CD8-positive, alpha-beta memory T cell (primary cell): ENCODE measurements around the gene MAT2A. TPM values are rescaled to one million over a fixed set of nuclear protein-coding genes. Genes with fewer than 3 reads are reported as not detected.
"Not testable (repeated sequence)": the region's sequence is repeated elsewhere in the genome, so short reads cannot be mapped to it uniquely, and the experiment has no call there.

ENCODE experiments used
- CTCF ChIA-PET: fragments of 350-600 bp; sonication (Branson Sonifier 250); formaldehyde crosslinking; loops from one replicate; lab custom pipeline; 2021; ENCODE audit warnings: antibody characterized with exemption; lab: Charles Lee
- POLR2A ChIA-PET: fragments of 350-600 bp; sonication (Branson Sonifier 250); formaldehyde crosslinking; loops from one replicate; lab custom pipeline; 2021; ENCODE audit warnings: antibody characterized with exemption; lab: Charles Lee
- DNase-seq, 5 donors: peaks; one replicate each; pipeline versions ENCODE4 v3.0.0 to v3.0.0-alpha.2; 2020 to 2022; ENCODE audit warnings: mixed read lengths in 1 of 5
- H3K27ac ChIP-seq: one replicate; pipeline ENCODE4 v1.7.0; 2013; ENCODE audit warnings: low read depth, mild to moderate bottlenecking, low read length, moderate library complexity
- H3K27me3 ChIP-seq: 2 replicates; pipeline ENCODE4 v1.7.0; 2013; ENCODE audit warnings: low read length, mild to moderate bottlenecking; ENCODE audit not compliant: insufficient read depth, poor library complexity, severe bottlenecking
- H3K36me3 ChIP-seq: 2 replicates; pipeline ENCODE4 v1.7.0; 2013; ENCODE audit warnings: mild to moderate bottlenecking, low read length, moderate library complexity; ENCODE audit not compliant: insufficient read depth
- H3K4me1 ChIP-seq: 2 replicates; pipeline ENCODE4 v1.7.0; 2013; ENCODE audit warnings: mild to moderate bottlenecking, low read length, moderate library complexity; ENCODE audit not compliant: insufficient read depth
- H3K4me3 ChIP-seq: 2 replicates; pipeline ENCODE4 v1.7.0; 2013; ENCODE audit warnings: mild to moderate bottlenecking, low read length
- H3K9me3 ChIP-seq: 2 replicates; pipeline ENCODE4 v1.7.0; 2013; ENCODE audit warnings: mild to moderate bottlenecking, low read length
- H3K27ac Mint-ChIP-seq, 8 donors: one replicate each; pipeline ENCODE4 v1.8.0; 2020 to 2021; ENCODE audit warnings: mixed read lengths in 8 of 8, mild to moderate bottlenecking in 6 of 8, inconsistent platforms in 3 of 8, moderate library complexity in 3 of 8
- H3K27me3 Mint-ChIP-seq, 2 donors: one replicate each; pipeline ENCODE4 v1.8.0; 2020 to 2021; ENCODE audit warnings: mixed read lengths in 2 of 2, mild to moderate bottlenecking in 1 of 2, moderate library complexity in 1 of 2
- H3K36me3 Mint-ChIP-seq, 3 donors: one replicate each; pipeline ENCODE4 v1.8.0; 2020 to 2021; ENCODE audit warnings: mixed read lengths in 3 of 3, inconsistent platforms in 1 of 3, mild to moderate bottlenecking in 1 of 3
- H3K4me1 Mint-ChIP-seq, 3 donors: one replicate each; pipeline ENCODE4 v1.8.0; 2020 to 2021; ENCODE audit warnings: mixed read lengths in 3 of 3, inconsistent platforms in 1 of 3, mild to moderate bottlenecking in 1 of 3
- H3K4me3 Mint-ChIP-seq, 7 donors: one replicate each; pipeline ENCODE4 v1.8.0; 2020 to 2021; ENCODE audit warnings: mixed read lengths in 7 of 7, mild to moderate bottlenecking in 6 of 7, moderate library complexity in 4 of 7, inconsistent platforms in 2 of 7
- H3K9me3 Mint-ChIP-seq, 5 donors: one replicate each; pipeline ENCODE4 v1.8.0; 2020 to 2022; ENCODE audit warnings: mixed read lengths in 5 of 5, mild to moderate bottlenecking in 3 of 5, moderate library complexity in 2 of 5, inconsistent platforms in 1 of 5
- polyA plus RNA-seq: library from polyadenylated mRNA; unstranded; fragments of 300-500 nt; fragmentation: Illumina TruSeq; gene quantifications from one replicate; pipeline ENCODE4 v1.2.3, GENCODE V29; 2021
- total RNA-seq, 2 experiments: library from RNA; stranded (reverse); gene quantifications; one replicate each; pipeline ENCODE4 v1.2.3, GENCODE V29; 2021

The MAT2A gene
- total and polyA plus RNA-seq, 3 experiments from 2014 or later = 121 to 376 (median 371) TPM

DNA sequence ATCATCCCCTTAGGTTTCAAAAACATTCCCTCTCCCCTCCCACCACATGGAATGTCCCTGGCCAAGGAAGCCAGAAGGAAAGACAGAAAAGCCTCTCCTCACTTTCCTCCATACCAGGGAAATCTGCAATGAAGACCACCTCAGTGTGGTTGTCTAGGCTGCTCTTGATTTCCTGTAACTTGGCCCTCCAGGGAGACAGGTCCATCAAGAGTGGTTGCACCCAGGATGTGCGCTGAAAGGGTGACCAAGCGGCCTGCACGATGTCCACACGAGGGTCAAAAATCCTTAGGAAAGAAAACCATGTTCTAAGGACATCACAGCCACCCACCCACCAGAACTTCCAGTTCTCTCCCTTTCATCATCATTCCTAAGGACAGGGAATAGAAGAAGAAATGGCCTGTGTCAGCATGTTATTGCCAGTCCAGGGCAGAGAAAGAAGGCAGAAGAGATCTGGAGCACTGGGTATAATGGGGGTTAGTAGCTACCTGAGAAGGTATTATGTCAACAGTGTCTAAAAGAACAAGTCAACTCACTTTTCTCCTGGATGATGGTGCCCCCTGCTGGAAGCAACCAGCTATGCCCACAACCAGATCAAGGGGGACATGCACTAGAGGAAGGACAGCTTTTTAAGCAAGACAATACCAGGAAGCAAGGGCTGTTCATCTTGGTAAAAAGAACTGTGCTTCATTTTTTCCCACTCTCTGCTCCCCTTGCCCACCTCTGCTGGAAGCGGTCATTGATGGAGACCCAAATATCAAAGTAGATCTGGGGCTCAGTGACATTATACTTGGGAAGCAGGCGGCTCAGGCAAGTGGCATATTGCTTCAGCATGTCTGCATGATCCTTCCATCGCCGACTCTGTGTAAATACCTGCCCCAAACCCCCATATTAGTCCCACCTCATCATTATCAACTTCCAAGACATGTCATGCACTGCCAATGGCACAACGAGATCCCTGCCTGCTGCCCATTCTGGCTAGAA lies 13.0 kb downstream of the MAT2A start:
- Histone ChIP-seq H3K4me3 (no peak overlapping the region), H3K4me1 (no peaks in the 10 kb centered on the region), H3K27me3 (no peaks in the 10 kb centered on the region), H3K27ac (no peak overlapping the region), H3K9me3 (no peaks in the 10 kb centered on the region), H3K36me3 (peaks cover 33% of the 10 kb centered on the region)
- Mint-ChIP-seq H3K36me3 (peaks cover 0 to 86% (median 12%) of the 10 kb centered on the region in 3 donors), H3K27ac (peak overlapping the region in 5 of 8 donors; percentile 11 to 61 (median 23)), H3K27me3 (no peaks in the 10 kb centered on the region), H3K4me3 (peak overlapping the region in 1 of 7 donors; percentile 1), H3K4me1 (peaks cover 3 to 6% (median 5%) of the 10 kb centered on the region in 3 donors), H3K9me3 (no peaks in the 10 kb centered on the region)
- POLR2A ChIA-PET = interaction anchor here (0.6 to 4.3 kb wide), 6 partner anchors 9 to 204 kb away, joined by 4 to 24 read pairs (median 6); partner anchors contain the start of genes ELMOD3, GGCX, MAT2A and RETSAT
- peak; percentile 79 to 91 (median 84) for DNase-seq
- CTCF ChIA-PET = interaction anchor here (0.6 to 14.9 kb wide), 31 partner anchors 9 to 286 kb away, joined by 3 to 327 read pairs (median 4); partner anchors contain the start of genes C2orf68, ELMOD3, GGCX and MAT2A

DNA sequence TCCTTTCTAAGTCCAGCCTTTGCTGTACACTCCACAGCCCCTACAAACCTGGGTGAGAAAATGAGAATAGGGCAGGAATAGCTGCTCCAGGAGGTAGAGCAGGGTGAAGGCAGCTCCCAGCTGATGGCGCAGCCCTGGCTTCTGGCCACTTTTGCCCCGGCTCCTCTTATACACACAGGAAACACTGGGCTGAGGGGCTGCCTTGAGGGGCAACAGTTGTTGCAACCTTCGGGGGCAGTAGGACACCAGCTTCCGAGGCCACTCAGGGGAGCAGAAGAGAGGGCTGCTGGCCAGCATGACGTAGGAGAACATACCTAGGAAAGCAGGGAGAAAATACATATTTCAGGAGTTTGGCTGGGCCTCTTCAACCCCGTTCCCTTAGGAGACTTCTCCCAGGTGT lies 14.2 kb downstream of the MAT2A start:
- DNase-seq = no peak
- peaks cover 5 to 6% (median 6%) of the 10 kb centered on the region in 3 donors for H3K4me1 Mint-ChIP-seq
- no peaks in the 10 kb centered on the region for H3K9me3 Mint-ChIP-seq
- Histone ChIP-seq H3K27me3 (no peaks in the 10 kb centered on the region), H3K36me3 (peaks cover 33% of the 10 kb centered on the region), H3K9me3 (no peaks in the 10 kb centered on the region), H3K4me3 (no peak overlapping the region), H3K4me1 (no peaks in the 10 kb centered on the region), H3K27ac (no peak overlapping the region)
- H3K36me3 Mint-ChIP-seq = peaks cover 0 to 89% (median 16%) of the 10 kb centered on the region in 3 donors
- CTCF ChIA-PET = interaction anchor here (0.8 to 14.9 kb wide), 4 partner anchors 112 to 145 kb away, joined by 3 to 327 read pairs (median 8); partner anchors contain the start of gene SH2D6
- H3K4me3 Mint-ChIP-seq = no peak overlapping the region
- H3K27me3 Mint-ChIP-seq = no peaks in the 10 kb centered on the region
- POLR2A ChIA-PET = interaction anchor here (4.3 kb wide), 1 partner anchor 133 kb away, joined by 24 read pairs; the partner anchor contains the start of gene SH2D6
- no peak overlapping the region for H3K27ac Mint-ChIP-seq

DNA sequence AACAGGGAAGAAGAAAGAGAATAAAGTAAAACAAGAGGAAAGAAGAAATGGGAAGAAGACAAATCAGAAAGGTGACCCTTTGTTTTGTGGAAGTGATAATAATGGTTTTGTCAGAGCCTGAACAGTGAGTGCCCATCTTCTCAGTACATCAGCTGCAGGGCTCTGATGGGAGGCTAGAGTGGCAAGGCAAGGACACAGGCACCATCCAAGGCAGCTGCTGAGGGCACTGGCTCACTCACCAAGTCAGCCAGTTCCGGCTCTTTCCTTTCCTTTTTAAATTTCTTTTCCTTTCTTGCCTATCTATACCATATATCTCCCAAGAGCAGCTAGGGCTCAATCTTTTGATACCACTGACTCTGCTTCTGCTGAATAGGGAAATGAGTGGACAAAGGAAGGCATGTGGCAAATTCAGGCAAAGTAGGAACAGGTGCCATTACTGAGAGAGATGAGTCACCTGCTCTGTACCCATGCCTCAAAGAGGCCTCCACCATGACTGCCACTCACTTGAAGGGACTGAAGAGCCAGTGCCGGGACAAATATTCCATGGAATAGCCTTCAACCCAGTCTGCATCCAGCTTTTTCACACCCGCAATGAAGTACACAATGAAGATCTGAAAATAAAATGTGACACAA lies 16.1 kb downstream of the MAT2A start:
- no peaks in the 10 kb centered on the region for H3K27me3 ChIP-seq
- Mint-ChIP-seq H3K4me1 (peaks cover 18 to 19% (median 19%) of the 10 kb centered on the region in 3 donors), H3K4me3 (no peak overlapping the region), H3K27ac (peak overlapping the region in 1 of 8 donors; percentile 33), H3K27me3 (no peaks in the 10 kb centered on the region), H3K9me3 (no peaks in the 10 kb centered on the region), H3K36me3 (peaks cover 0 to 81% (median 14%) of the 10 kb centered on the region in 3 donors)
- peaks cover 3% of the 10 kb centered on the region for H3K4me1 ChIP-seq
- CTCF ChIA-PET = interaction anchor here (1.2 to 14.9 kb wide), 3 partner anchors 17 to 138 kb away, joined by 3 to 327 read pairs (median 3); partner anchors contain the start of genes MAT2A and SH2D6
- POLR2A ChIA-PET = interaction anchor here (4.3 kb wide), 1 partner anchor 135 kb away, joined by 24 read pairs; the partner anchor contains the start of gene SH2D6
- peaks cover 30% of the 10 kb centered on the region for H3K36me3 ChIP-seq
- no peaks in the 10 kb centered on the region for H3K9me3 ChIP-seq
- no peak overlapping the region for H3K4me3 ChIP-seq
- no peak overlapping the region for H3K27ac ChIP-seq
- DNase-seq = no peak

DNA sequence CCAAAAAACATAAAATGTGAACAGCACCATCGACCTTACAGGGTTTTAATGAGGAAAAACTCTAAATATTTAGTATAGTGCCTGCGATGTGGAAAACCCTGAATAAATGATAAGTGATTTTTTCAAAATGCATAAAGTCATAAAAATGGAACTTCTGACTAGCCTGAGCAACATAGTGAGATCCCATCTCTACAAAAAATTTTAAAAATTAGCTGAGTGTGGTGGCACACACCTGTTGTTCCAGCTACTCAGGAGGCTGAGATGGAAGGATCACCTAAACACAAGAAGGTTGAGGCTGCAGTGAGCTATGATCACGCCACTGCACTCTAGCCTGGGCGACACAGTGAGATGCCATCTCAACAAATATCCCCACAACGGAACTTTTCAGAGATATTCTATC lies 18.2 kb downstream of the MAT2A start:
- Histone ChIP-seq H3K4me3 (no peak overlapping the region), H3K27ac (no peak overlapping the region), H3K36me3 (peaks cover 12% of the 10 kb centered on the region), H3K27me3 (no peaks in the 10 kb centered on the region), H3K9me3 (no peaks in the 10 kb centered on the region), H3K4me1 (peaks cover 12% of the 10 kb centered on the region)
- ChIA-PET CTCF (interaction anchor here (1.7 to 14.9 kb wide), 2 partner anchors 140 to 169 kb away, joined by 6 to 327 read pairs; partner anchors contain the start of gene SH2D6), POLR2A (no interaction called here)
- Mint-ChIP-seq H3K27ac (no peak overlapping the region), H3K36me3 (peaks cover 0 to 67% (median 11%) of the 10 kb centered on the region in 3 donors), H3K4me1 (peaks cover 28 to 32% (median 29%) of the 10 kb centered on the region in 3 donors), H3K27me3 (no peaks in the 10 kb centered on the region), H3K9me3 (no peaks in the 10 kb centered on the region), H3K4me3 (no peak overlapping the region)
- DNase-seq = no peak

DNA sequence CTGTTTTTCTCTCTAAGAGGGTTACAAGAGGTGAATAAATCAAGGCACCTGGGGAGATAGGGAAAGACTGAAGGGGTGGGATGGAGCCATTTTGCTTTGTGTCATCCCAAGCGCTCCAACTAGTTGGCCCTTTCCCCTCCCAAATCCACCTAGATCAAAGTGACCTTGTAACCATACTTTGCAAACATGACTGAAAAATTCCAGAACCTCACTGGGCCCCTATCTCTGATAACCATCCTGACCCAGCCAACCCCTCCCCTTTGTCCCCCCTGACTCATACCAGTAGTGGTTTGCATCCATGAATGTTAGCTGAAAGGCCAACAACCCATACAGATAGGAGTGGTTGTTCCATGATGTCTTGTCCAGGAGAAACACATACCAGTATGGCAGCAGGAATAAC lies 19.2 kb downstream of the MAT2A start:
- ChIA-PET CTCF (interaction anchor here (14.9 kb wide), 1 partner anchor 141 kb away, joined by 327 read pairs; the partner anchor contains the start of gene SH2D6), POLR2A (no interaction called here)
- Mint-ChIP-seq H3K4me3 (peak overlapping the region in 1 of 7 donors; percentile 64), H3K27me3 (no peaks in the 10 kb centered on the region), H3K36me3 (peaks cover 0 to 56% (median 10%) of the 10 kb centered on the region in 3 donors), H3K27ac (peak overlapping the region in 2 of 8 donors; percentile 53 to 74), H3K9me3 (no peaks in the 10 kb centered on the region), H3K4me1 (peaks cover 27 to 30% (median 29%) of the 10 kb centered on the region in 3 donors)
- Histone ChIP-seq H3K27ac (no peak overlapping the region), H3K36me3 (peaks cover 2% of the 10 kb centered on the region), H3K27me3 (no peaks in the 10 kb centered on the region), H3K4me3 (no peak overlapping the region), H3K4me1 (peaks cover 12% of the 10 kb centered on the region), H3K9me3 (no peaks in the 10 kb centered on the region)
- no peak for DNase-seq

DNA sequence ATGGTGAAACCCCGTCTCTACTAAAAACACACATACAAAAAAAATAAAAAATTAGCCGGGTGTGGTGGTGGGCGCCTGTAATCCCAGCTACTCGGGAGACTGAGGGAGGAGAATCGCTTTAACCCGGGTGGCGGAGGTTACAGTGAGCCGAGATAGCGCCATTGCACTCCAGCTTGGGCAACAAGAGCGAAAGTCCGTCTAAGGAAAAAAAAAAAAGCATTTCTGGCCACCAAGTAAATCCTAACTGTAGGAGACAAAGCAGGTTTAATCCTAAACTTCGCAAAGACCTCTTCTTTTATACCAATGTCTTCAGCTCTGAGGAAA lies 21.4 kb downstream of the MAT2A start:
- Histone ChIP-seq H3K4me3 (peak overlapping the region; percentile 87), H3K4me1 (peaks cover 12% of the 10 kb centered on the region)
- ChIA-PET POLR2A (interaction anchor here (0.7 to 2.4 kb wide), 5 partner anchors 15 to 142 kb away, joined by 3 to 13 read pairs (median 5); partner anchors contain the start of genes MAT2A, RNF181 and USP39), CTCF (interaction anchor here (0.7 to 14.9 kb wide), 3 partner anchors 8 to 208 kb away, joined by 3 to 327 read pairs (median 10); partner anchors contain the start of gene SH2D6)
- H3K27ac ChIP-seq, H3K36me3 ChIP-seq, H3K9me3 Mint-ChIP-seq, H3K27me3 ChIP-seq, H3K9me3 ChIP-seq, DNase-seq, H3K27me3 Mint-ChIP-seq: not testable (repeated sequence)
- peaks cover 0 to 37% (median 5%) of the 10 kb centered on the region in 3 donors for H3K36me3 Mint-ChIP-seq
- peak overlapping the region; percentile 89 to 98 (median 96) for H3K27ac Mint-ChIP-seq
- peak overlapping the region; percentile 95 to 98 (median 97) for H3K4me3 Mint-ChIP-seq
- H3K4me1 Mint-ChIP-seq = peaks cover 27 to 31% (median 30%) of the 10 kb centered on the region in 3 donors

DNA sequence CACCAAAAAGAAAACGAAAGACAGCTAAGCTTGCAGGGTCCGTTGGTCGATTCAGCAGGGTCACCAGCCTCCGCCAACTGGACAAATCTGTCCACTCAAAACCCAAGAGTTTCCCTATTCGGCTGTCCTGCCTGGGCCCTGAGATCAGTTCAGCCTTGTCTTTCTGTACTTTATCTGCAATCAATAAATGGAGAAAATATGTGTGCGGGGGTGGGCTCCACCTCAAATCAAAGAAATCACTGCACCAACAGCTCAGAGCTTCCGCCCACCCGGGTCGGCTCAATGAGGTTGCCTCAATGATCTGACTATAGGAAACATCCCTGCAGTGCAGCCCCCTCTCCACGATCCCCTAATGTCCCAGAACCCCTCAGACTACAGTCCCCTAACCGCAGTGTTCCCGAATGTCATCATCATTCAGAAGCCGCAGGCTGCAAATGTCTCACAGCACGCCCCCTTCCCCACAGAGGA lies 21.9 kb downstream of the MAT2A start:
- Histone ChIP-seq H3K27ac (peak overlapping the region; percentile 88), H3K27me3 (no peaks in the 10 kb centered on the region), H3K9me3 (no peaks in the 10 kb centered on the region), H3K36me3 (no peaks in the 10 kb centered on the region), H3K4me1 (peaks cover 12% of the 10 kb centered on the region), H3K4me3 (peak overlapping the region; percentile 87)
- no peaks in the 10 kb centered on the region for H3K9me3 Mint-ChIP-seq
- no peak for DNase-seq
- H3K4me1 Mint-ChIP-seq = peaks cover 27 to 31% (median 30%) of the 10 kb centered on the region in 3 donors
- peak overlapping the region; percentile 90 to 98 (median 96) for H3K27ac Mint-ChIP-seq
- no peaks in the 10 kb centered on the region for H3K27me3 Mint-ChIP-seq
- POLR2A ChIA-PET = interaction anchor here (0.7 to 2.4 kb wide), 7 partner anchors 10 to 142 kb away, joined by 3 to 13 read pairs (median 5); partner anchors contain the start of genes MAT2A, RNF181, SH2D6 and USP39
- CTCF ChIA-PET = interaction anchor here (0.7 to 14.9 kb wide), 5 partner anchors 9 to 208 kb away, joined by 3 to 327 read pairs (median 3); partner anchors contain the start of gene SH2D6
- peak overlapping the region; percentile 95 to 98 (median 97) for H3K4me3 Mint-ChIP-seq
- H3K36me3 Mint-ChIP-seq = peaks cover 0 to 33% (median 4%) of the 10 kb centered on the region in 3 donors
